Tibial nerve (tissue), 4 donors: ENCODE results near the gene COMTD1. TPM values are rescaled to one million over a fixed set of nuclear protein-coding genes. Genes with fewer than 3 reads are reported as not detected.

Experiments
- DNase-seq, 2 donors: peaks; one replicate each; pipeline ENCODE4 v3.0.0-alpha.2; 2019; ENCODE audit warnings: low spot score in 2 of 2
- H3K27ac ChIP-seq, 4 donors: fragments of 200-600 bp; sonication (generic) in 3 of 4; one replicate each; pipeline ENCODE4 v1.5.1; 2017 to 2019; ENCODE audit warnings: mild to moderate bottlenecking in 1 of 4
- H3K27me3 ChIP-seq, 2 donors: fragments of 200-600 bp; sonication (generic) in 1 of 2; one replicate each; pipeline versions ENCODE4 v1.5.1 to v1.6.0; 2017 to 2019
- H3K36me3 ChIP-seq, 3 donors: fragments of 200-600 bp; sonication (generic); one replicate each; pipeline ENCODE4 v1.5.1; 2018 to 2019
- H3K4me1 ChIP-seq, 4 donors: fragments of 200-600 bp; sonication (generic) in 3 of 4; one replicate each; pipeline ENCODE4 v1.5.1; 2017 to 2019
- H3K4me3 ChIP-seq, 4 donors: fragments of 200-600 bp; sonication (generic) in 3 of 4; one replicate each; pipeline ENCODE4 v1.5.1; 2017 to 2019; ENCODE audit warnings: mild to moderate bottlenecking in 1 of 4, moderate library complexity in 1 of 4
- H3K9me3 ChIP-seq, 4 donors: fragments of 200-600 bp; sonication (generic) in 3 of 4; one replicate each; pipeline ENCODE4 v1.5.1; 2017 to 2019
- EP300 ChIP-seq, 2 donors: sonication (generic); formaldehyde crosslinking; IDR thresholded peaks; one replicate each; pipeline ENCODE4 v1.6.1; 2017; ENCODE audit warnings: antibody characterized with exemption in 2 of 2, mild to moderate bottlenecking in 1 of 2
- POLR2A ChIP-seq, 2 donors: fragments of 450-650 bp; IDR thresholded peaks; one replicate each; pipeline ENCODE4 v1.6.1; 2017; ENCODE audit warnings: antibody characterized with exemption in 2 of 2, mild to moderate bottlenecking in 2 of 2, moderate library complexity in 2 of 2
- WGBS, 2 donors: methylation state at CpG; one replicate each; pipeline ENCODE4 v1.1.5; 2018; 5-methylcytosine and 5-hydroxymethylcytosine counted together
- total RNA-seq, 4 donors: library from RNA; depleted of rRNA; stranded (reverse); fragments of >200 nt; gene quantifications; one replicate each; pipeline ENCODE4 v1.1.0, GENCODE V29; 2016
- TF ChIP-seq, protein P1 (sequence below), 5 experiments: fragments of 200-600 bp in 3 of 5; fragments of 450-650 bp in 2 of 5; sonication (generic) in 3 of 5; IDR thresholded peaks; one replicate each; pipeline ENCODE4 v1.5.1; 2016 to 2019; ENCODE audit warnings: antibody characterized with exemption in 5 of 5, mild to moderate bottlenecking in 3 of 5, moderate library complexity in 2 of 5

The COMTD1 gene
- total RNA-seq, 4 donors from 2014 or later = 18.1 to 47.4 (median 31.6) TPM

DNA sequence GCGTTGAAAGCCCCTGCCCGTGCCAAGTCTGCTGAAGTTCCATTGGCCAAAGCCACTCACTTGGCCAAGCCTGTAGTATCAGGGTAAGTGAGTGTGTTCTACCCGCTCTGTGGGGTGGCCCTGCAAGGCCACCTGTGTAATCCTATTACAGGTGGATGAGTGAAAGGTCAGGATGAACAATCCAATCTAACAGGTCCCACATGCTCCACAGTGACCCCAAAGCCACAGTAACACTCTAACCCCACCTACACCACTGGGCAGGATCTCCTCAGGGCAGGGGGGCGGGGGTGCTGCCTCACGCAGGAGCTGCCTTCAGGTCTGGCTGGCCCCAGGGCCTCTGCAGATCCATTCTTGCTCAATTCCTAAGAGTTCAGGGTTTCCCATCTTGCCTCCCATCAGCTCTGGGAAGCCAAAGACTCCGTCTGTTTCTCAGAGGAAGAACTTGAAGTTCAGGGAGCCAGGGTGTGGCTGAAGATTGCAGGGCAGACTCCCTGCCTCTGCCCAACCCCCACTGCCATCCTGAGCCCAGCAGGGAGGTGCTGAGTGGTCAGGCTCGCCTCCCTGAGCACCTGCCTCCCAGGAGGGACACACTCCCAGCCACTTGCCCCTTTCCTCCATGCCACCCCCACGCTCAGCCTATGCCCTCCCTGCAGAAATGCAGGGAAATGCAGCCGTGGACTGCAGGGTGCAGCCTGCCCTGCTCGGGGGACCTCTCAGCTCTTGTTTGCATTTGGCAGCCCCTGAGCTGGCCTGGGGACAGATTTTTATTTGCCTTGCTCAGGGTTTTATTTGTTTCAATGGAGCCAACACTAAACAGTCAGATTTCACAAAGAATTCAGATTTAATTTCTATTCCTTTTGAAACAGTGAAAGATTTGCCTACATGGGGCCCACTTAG is 9.8 kb upstream of the COMTD1 start:
- WGBS, 2 donors = 80 to 81% methylated on average over 10 of the region's 10 CpGs
- Histone ChIP-seq H3K27ac (no peak overlapping the region), H3K27me3 (no peaks in the 10 kb centered on the region), H3K36me3 (no peaks in the 10 kb centered on the region), H3K4me3 (no peak overlapping the region), H3K4me1 (no peaks in the 10 kb centered on the region), H3K9me3 (no peaks in the 10 kb centered on the region)
- TF ChIP-seq EP300 (IDR thresholded peaks at IDR 0.05) (no peak), POLR2A (IDR thresholded peaks at IDR 0.05) (no peak)
- TF ChIP-seq, protein P1, sequence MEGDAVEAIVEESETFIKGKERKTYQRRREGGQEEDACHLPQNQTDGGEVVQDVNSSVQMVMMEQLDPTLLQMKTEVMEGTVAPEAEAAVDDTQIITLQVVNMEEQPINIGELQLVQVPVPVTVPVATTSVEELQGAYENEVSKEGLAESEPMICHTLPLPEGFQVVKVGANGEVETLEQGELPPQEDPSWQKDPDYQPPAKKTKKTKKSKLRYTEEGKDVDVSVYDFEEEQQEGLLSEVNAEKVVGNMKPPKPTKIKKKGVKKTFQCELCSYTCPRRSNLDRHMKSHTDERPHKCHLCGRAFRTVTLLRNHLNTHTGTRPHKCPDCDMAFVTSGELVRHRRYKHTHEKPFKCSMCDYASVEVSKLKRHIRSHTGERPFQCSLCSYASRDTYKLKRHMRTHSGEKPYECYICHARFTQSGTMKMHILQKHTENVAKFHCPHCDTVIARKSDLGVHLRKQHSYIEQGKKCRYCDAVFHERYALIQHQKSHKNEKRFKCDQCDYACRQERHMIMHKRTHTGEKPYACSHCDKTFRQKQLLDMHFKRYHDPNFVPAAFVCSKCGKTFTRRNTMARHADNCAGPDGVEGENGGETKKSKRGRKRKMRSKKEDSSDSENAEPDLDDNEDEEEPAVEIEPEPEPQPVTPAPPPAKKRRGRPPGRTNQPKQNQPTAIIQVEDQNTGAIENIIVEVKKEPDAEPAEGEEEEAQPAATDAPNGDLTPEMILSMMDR (IDR thresholded peaks at IDR 0.05) = no peak
- no peak for DNase-seq

DNA sequence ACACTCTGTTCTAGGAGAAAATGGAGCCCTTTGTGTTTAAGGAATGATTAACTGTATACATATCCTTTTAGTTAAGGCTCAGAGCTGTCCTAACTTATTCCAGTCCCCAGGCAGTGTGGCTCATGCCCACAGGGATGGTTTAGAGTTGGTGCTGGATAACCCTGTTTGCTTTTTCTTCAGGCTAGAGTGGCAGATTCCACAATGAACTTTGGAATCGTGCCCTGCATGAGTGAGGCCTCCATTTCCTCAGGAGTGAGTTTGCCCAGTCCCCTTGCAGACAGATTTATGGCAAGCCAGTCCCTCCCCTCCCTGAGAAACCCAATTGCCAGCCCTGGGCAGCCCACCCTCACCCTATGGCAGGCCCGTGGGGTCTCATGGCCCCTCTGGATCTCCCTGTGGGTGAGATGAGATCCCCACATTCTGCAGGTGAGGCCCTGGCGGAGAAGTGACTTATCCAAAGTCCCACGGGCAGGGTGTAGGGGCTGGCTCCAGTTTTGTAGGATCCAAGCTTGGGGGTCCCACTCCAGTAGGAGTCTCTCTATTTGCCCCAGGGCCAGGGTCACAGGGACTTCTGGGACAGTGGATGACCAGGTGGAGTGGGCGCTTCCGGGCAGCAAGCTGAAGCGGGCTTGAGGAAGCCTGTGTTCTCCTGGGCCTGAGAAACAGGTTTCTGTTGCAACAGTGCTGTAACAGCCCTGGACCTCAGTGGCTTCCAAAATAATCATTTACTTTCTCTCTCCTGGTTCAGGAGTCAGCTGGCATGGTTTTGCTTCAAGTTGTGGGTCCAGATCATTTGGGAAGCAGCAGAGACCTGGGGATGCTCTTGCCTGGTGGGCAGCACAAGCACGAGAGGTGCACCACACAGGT is 9.0 kb upstream of the COMTD1 start:
- Histone ChIP-seq H3K9me3 (no peaks in the 10 kb centered on the region), H3K27ac (no peak overlapping the region), H3K4me1 (no peaks in the 10 kb centered on the region), H3K27me3 (no peaks in the 10 kb centered on the region), H3K4me3 (no peak overlapping the region), H3K36me3 (no peaks in the 10 kb centered on the region)
- no peak for DNase-seq
- TF ChIP-seq POLR2A (IDR thresholded peaks at IDR 0.05) = no peak
- no peak for TF ChIP-seq EP300 (IDR thresholded peaks at IDR 0.05)
- TF ChIP-seq, protein P1 (IDR thresholded peaks at IDR 0.05) = no peak
- WGBS, 2 donors = 81 to 87% methylated on average over 7 to 8 of the region's 8 CpGs

DNA sequence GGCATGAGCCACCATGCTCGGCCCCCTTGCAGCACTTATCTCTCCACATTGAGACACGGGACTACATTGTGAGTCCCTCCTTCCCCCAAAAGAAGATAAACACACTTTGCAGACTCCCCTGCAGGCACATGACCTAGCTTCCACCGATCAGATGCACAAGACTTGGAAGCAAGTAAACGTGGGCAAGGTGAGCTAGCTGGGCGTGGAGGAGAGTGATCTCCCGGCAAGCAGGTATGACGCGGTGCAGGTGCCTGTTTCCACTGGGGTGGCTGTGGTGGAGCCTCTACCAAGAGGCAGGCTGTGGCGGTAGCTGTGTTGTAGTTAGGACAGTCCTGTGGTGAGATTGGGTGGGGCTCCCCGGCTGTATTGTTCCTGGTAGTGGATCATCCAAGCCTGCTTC is 7.7 kb upstream of the COMTD1 start:
- Histone ChIP-seq H3K36me3 (no peaks in the 10 kb centered on the region), H3K4me1 (no peaks in the 10 kb centered on the region), H3K4me3 (no peak overlapping the region), H3K9me3 (no peaks in the 10 kb centered on the region), H3K27me3 (no peaks in the 10 kb centered on the region), H3K27ac (no peak overlapping the region)
- TF ChIP-seq POLR2A (IDR thresholded peaks at IDR 0.05) = no peak
- no peak for TF ChIP-seq EP300 (IDR thresholded peaks at IDR 0.05)
- TF ChIP-seq, protein P1 (IDR thresholded peaks at IDR 0.05) = no peak
- no peak for DNase-seq
- WGBS, 2 donors = 87 to 93% methylated on average over 10 of the region's 10 CpGs

DNA sequence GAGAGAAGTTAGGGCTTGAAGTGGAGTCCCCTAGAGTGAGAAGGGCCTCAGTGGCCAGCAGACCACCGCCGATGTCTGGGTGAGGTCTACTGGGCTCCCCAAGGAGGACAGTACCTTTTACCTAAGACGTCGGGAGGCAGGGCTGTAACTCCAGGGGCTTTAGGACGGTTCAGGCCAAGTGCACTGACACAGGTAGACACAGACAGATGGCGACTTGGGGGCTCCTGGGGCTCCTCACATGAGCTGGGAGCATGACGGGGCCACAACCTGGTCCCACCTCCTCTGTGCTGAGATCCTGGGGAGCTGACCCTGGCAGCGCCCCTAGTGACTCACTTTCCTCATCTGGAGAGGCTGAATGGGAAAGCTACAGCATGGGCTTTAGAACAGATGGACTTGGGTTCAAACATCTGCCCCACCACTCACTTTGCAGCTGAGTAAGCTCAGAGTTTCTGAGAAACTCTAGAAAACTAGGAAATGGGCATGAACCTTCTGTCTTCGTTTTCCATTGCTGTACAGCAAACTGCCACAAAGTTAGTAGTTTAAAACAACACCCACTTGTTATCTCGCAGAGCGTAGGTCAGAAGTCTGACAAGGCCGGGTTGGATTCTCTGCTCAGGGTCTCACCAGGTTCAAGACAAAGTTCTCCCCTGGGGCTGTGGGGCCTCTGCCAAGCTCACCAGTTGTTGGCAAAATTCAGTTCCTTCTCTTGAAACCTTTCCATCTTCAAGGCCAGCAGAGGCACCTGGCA is 4.7 kb upstream of the COMTD1 start:
- no peak for TF ChIP-seq POLR2A (IDR thresholded peaks at IDR 0.05)
- TF ChIP-seq, protein P1 (IDR thresholded peaks at IDR 0.05) = no peak
- TF ChIP-seq EP300 (IDR thresholded peaks at IDR 0.05) = no peak
- H3K36me3 ChIP-seq = no peaks in the 10 kb centered on the region
- no peaks in the 10 kb centered on the region for H3K27me3 ChIP-seq
- peaks cover 0 to 4% (median 1%) of the 10 kb centered on the region in 4 donors for H3K4me1 ChIP-seq
- no peak overlapping the region for H3K27ac ChIP-seq
- H3K4me3 ChIP-seq = no peak overlapping the region
- WGBS, 2 donors = 81 to 83% methylated on average over 11 to 12 of the region's 12 CpGs
- DNase-seq = no peak
- H3K9me3 ChIP-seq = no peaks in the 10 kb centered on the region
